Caco-2 (cell line): ENCODE data around the gene COL8A2. TPM values are rescaled to one million over a fixed set of nuclear protein-coding genes. Genes with fewer than 3 reads are reported as not detected.

Experiments used
- BruUV-seq: library from RNA; stranded (reverse); fragments of 400-500 nt; replicated peaks from 2 replicates; lab custom pipeline; 2021; lab: Mats Ljungman, UMichigan
- CTCF ChIA-PET: fragments of 300-600 bp; sonication (Branson Sonifier 250); formaldehyde crosslinking; loops from one replicate; lab custom pipeline; 2022; ENCODE audit warnings: antibody characterized with exemption; lab: Charles Lee
- POLR2A ChIA-PET: fragments of 300-600 bp; sonication (Branson Sonifier 250); formaldehyde crosslinking; loops from one replicate; lab custom pipeline; 2022; ENCODE audit warnings: antibody characterized with exemption; lab: Charles Lee
- DNase-seq, 2 experiments: peaks; one replicate each; pipeline versions ENCODE4 v3.0.0 to v3.0.0-alpha.2; 2020 to 2022
- H3K27me3 ChIP-seq: replicated peaks from 2 replicates; pipeline ENCODE4 v1.6.0; 2011; ENCODE audit warnings: low read length; ENCODE audit not compliant: control insufficient read depth, insufficient read depth
- H3K36me3 ChIP-seq: 2 replicates; pipeline ENCODE4 v1.5.1; 2011; ENCODE audit warnings: low read length; ENCODE audit not compliant: control insufficient read depth, insufficient read depth
- H3K4me1 ChIP-seq: fragments of 250-450 bp; sonication (Bioruptor Pico); 2 replicates; pipeline ENCODE4 v1.5.1; 2020; ENCODE audit warnings: mild to moderate bottlenecking
- H3K4me3 ChIP-seq: 2 replicates; pipeline ENCODE4 v1.5.1; 2011; ENCODE audit warnings: low read depth, mild to moderate bottlenecking, control low read depth, low read length
- H3K9me3 ChIP-seq: fragments of 250-450 bp; sonication (Bioruptor Pico); 2 replicates; pipeline ENCODE4 v1.5.1; 2020; ENCODE audit warnings: mild to moderate bottlenecking, moderate library complexity
- H3K27ac Mint-ChIP-seq: one replicate; pipeline ENCODE4 v1.8.0; 2022; ENCODE audit warnings: mixed read lengths; ENCODE audit not compliant: unreplicated experiment
- H3K27me3 Mint-ChIP-seq: one replicate; pipeline ENCODE4 v1.8.0; 2022; ENCODE audit warnings: mixed read lengths; ENCODE audit not compliant: insufficient read depth, unreplicated experiment
- H3K36me3 Mint-ChIP-seq: one replicate; pipeline ENCODE4 v1.8.0; 2022; ENCODE audit warnings: mild to moderate bottlenecking, mixed read lengths; ENCODE audit not compliant: insufficient read depth, unreplicated experiment
- H3K4me1 Mint-ChIP-seq: one replicate; pipeline ENCODE4 v1.8.0; 2022; ENCODE audit warnings: low read depth, mixed read lengths; ENCODE audit not compliant: unreplicated experiment
- H3K4me3 Mint-ChIP-seq: one replicate; pipeline ENCODE4 v1.8.0; 2022; ENCODE audit warnings: mild to moderate bottlenecking, moderate library complexity, mixed read lengths; ENCODE audit not compliant: unreplicated experiment
- H3K9me3 Mint-ChIP-seq: one replicate; pipeline ENCODE4 v1.8.0; 2022; ENCODE audit warnings: mixed read lengths; ENCODE audit not compliant: unreplicated experiment
- intact Hi-C: fragments of 100-400 bp; cut with micrococcal nuclease; formaldehyde crosslinking; loops from one replicate; pipeline ENCODE4 v1.10.0; 2022; ENCODE audit not compliant: unreplicated experiment
- total RNA-seq: library from RNA; stranded (reverse); gene quantifications from 2 replicates; pipeline ENCODE4 v1.2.3, GENCODE V29; 2022
- TF ChIP-seq, protein P1 (sequence below), 2 experiments: fragments of 200-600 bp in 1 of 2; IDR thresholded peaks; 1 replicate in 1 of 2; 2 replicates in 1 of 2; pipeline versions ENCODE4 v1.5.1 to v1.8.0; 2011 to 2022; ENCODE audit warnings: antibody characterized with exemption in 1 of 2, control low read depth in 1 of 2, inconsistent platforms in 1 of 2, low read depth in 1 of 2, low read length in 1 of 2, mild to moderate bottlenecking in 1 of 2, moderate library complexity in 1 of 2; ENCODE audit not compliant: insufficient read depth in 1 of 2, severe bottlenecking in 1 of 2, unreplicated experiment in 1 of 2

The COL8A2 gene
- total RNA-seq, 1 experiment from 2014 or later: 0.18 TPM

GRCh38 chr1:36161641-36162531, 36.9 kb upstream of the COL8A2 start:
- Histone ChIP-seq H3K4me1 (no peaks in the 10 kb centered on the region), H3K27me3 (no peaks in the 10 kb centered on the region), H3K9me3 (no peaks in the 10 kb centered on the region), H3K4me3 (no peak overlapping the region), H3K36me3 (no peaks in the 10 kb centered on the region)
- DNase-seq: no peak
- no TSS peak for BruUV-seq
- no peaks in the 10 kb centered on the region for H3K9me3 Mint-ChIP-seq
- no peaks in the 10 kb centered on the region for H3K27me3 Mint-ChIP-seq
- intact Hi-C loops: no loop called here
- peaks cover 28% of the 10 kb centered on the region for H3K4me1 Mint-ChIP-seq
- TF ChIP-seq, protein P1, sequence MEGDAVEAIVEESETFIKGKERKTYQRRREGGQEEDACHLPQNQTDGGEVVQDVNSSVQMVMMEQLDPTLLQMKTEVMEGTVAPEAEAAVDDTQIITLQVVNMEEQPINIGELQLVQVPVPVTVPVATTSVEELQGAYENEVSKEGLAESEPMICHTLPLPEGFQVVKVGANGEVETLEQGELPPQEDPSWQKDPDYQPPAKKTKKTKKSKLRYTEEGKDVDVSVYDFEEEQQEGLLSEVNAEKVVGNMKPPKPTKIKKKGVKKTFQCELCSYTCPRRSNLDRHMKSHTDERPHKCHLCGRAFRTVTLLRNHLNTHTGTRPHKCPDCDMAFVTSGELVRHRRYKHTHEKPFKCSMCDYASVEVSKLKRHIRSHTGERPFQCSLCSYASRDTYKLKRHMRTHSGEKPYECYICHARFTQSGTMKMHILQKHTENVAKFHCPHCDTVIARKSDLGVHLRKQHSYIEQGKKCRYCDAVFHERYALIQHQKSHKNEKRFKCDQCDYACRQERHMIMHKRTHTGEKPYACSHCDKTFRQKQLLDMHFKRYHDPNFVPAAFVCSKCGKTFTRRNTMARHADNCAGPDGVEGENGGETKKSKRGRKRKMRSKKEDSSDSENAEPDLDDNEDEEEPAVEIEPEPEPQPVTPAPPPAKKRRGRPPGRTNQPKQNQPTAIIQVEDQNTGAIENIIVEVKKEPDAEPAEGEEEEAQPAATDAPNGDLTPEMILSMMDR (IDR thresholded peaks at IDR 0.05; ENCODE audit: insufficient read depth in 1 of 2, low read depth in 1 of 2, low read length in 1 of 2, severe bottlenecking in 1 of 2, unreplicated experiment in 1 of 2): no peak
- H3K36me3 Mint-ChIP-seq: peaks cover 22% of the 10 kb centered on the region
- H3K27ac Mint-ChIP-seq: no peak overlapping the region
- H3K4me3 Mint-ChIP-seq: no peak overlapping the region
- CTCF ChIA-PET: interaction anchor here (1.0 to 1.8 kb wide), 2 partner anchors 27 to 124 kb away, joined by 4 to 5 read pairs; no protein-coding TSS in a partner anchor
- POLR2A ChIA-PET: no interaction called here

DNA sequence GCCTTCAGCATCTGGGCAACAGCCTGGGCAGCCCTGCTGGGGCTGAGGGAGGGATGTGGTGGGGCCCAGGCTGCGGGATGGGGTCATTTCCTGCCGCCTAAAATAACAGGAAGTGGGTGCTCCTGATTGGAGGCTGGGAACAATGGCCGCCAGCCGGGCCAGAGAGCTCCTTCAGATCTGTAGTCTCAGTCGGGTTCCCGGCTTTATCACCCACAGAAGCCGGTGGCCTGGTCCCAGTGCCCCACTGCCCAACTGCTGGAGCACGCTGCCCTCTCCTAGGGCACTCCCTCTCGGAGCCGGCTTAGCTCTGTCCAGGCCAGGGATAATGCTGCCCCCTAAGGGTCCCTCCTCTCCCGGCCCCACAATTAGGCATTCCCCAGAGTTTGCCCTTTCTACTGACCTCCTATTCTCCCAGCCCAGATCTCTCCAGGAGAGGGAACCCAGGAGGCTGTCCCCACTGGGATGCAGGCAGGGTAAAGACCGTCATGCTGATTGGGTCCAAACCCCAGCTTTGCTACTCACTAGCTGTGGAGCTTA, 36.0 kb upstream of the COL8A2 start:
- Histone ChIP-seq H3K4me3 (no peak overlapping the region), H3K36me3 (no peaks in the 10 kb centered on the region), H3K4me1 (no peaks in the 10 kb centered on the region), H3K27me3 (no peaks in the 10 kb centered on the region), H3K9me3 (no peaks in the 10 kb centered on the region)
- Mint-ChIP-seq H3K27ac (no peak overlapping the region), H3K27me3 (no peaks in the 10 kb centered on the region), H3K4me3 (no peak overlapping the region), H3K9me3 (no peaks in the 10 kb centered on the region), H3K36me3 (peaks cover 22% of the 10 kb centered on the region), H3K4me1 (peaks cover 28% of the 10 kb centered on the region)
- peak in 1 of 2 experiments; percentile 7 for DNase-seq
- BruUV-seq: no TSS peak
- CTCF ChIA-PET: interaction anchor here (0.6 to 1.8 kb wide), 4 partner anchors 26 to 125 kb away, joined by 3 to 5 read pairs (median 4); no protein-coding TSS in a partner anchor
- intact Hi-C loops: no loop called here
- POLR2A ChIA-PET: no interaction called here
- TF ChIP-seq, protein P1 (IDR thresholded peaks at IDR 0.05; ENCODE audit: insufficient read depth in 1 of 2, low read depth in 1 of 2, low read length in 1 of 2, severe bottlenecking in 1 of 2, unreplicated experiment in 1 of 2): no peak

GRCh38 chr1:36160388-36160948, 35.4 kb upstream of the COL8A2 start:
- H3K4me1 Mint-ChIP-seq: peaks cover 28% of the 10 kb centered on the region
- H3K36me3 ChIP-seq: no peaks in the 10 kb centered on the region
- H3K9me3 Mint-ChIP-seq: no peaks in the 10 kb centered on the region
- no peaks in the 10 kb centered on the region for H3K4me1 ChIP-seq
- DNase-seq: no peak
- POLR2A ChIA-PET: no interaction called here
- H3K27me3 ChIP-seq: no peaks in the 10 kb centered on the region
- peaks cover 26% of the 10 kb centered on the region for H3K36me3 Mint-ChIP-seq
- H3K27me3 Mint-ChIP-seq: no peaks in the 10 kb centered on the region
- BruUV-seq: no TSS peak
- no peak overlapping the region for H3K4me3 ChIP-seq
- H3K27ac Mint-ChIP-seq: no peak overlapping the region
- CTCF ChIA-PET: interaction anchor here (0.6 to 1.8 kb wide), 4 partner anchors 26 to 125 kb away, joined by 3 to 5 read pairs (median 4); no protein-coding TSS in a partner anchor
- H3K4me3 Mint-ChIP-seq: no peak overlapping the region
- TF ChIP-seq, protein P1 (IDR thresholded peaks at IDR 0.05; ENCODE audit: insufficient read depth in 1 of 2, low read depth in 1 of 2, low read length in 1 of 2, severe bottlenecking in 1 of 2, unreplicated experiment in 1 of 2): no peak
- no peaks in the 10 kb centered on the region for H3K9me3 ChIP-seq
- intact Hi-C loops: no loop called here
